Activated CD8-positive, alpha-beta memory T cell treated with anti-CD3 and anti-CD28 coated beads, Interleukin-2, amount 50 U/mL, for 1 hour (primary cell): ENCODE data around the gene JCHAIN.
"Not testable (repeated sequence)": the region's sequence is repeated elsewhere in the genome, so short reads cannot be mapped to it uniquely, and the experiment has no call there.

Experiments
- DNase-seq: peaks from one replicate; pipeline ENCODE4 v3.0.0-alpha.2; 2020; ENCODE audit errors: extremely low read depth

The JCHAIN gene

GRCh38 chr4:70666369-70666768 lies at the start of gene JCHAIN:
Gene JCHAIN, minus strand, starts transcription at chr4:70666508. Its CDS starts 18 bp downstream, at chr4:70666490.
- DNase-seq, result no peak

- DNase-seq, result no peak
Measured at GRCh38 chr4:70715097-70715496, 48.8 kb upstream of the JCHAIN start.

GRCh38 chr4:70714079-70714887 lies 48.0 kb upstream of the JCHAIN start:
- no peak for DNase-seq

GRCh38 chr4:70713453-70714078 lies 47.3 kb upstream of the JCHAIN start:
- no peak for DNase-seq

GRCh38 chr4:70712604-70713452 lies 46.5 kb upstream of the JCHAIN start:
- no peak for DNase-seq

GRCh38 chr4:70712150-70712549 lies 45.8 kb upstream of the JCHAIN start:
- no peak for DNase-seq

- DNase-seq, result no peak
Measured at GRCh38 chr4:70711599-70711998, 45.3 kb upstream of the JCHAIN start.

GRCh38 chr4:70709611-70710205 lies 43.4 kb upstream of the JCHAIN start:
- DNase-seq, result no peak

- no peak for DNase-seq
Measured at GRCh38 chr4:70706516-70706915, 40.2 kb upstream of the JCHAIN start.

- DNase-seq, result no peak
Measured at GRCh38 chr4:70706044-70706461, 39.7 kb upstream of the JCHAIN start.

GRCh38 chr4:70705183-70706043 lies 39.1 kb upstream of the JCHAIN start:
- DNase-seq, result peak; percentile 40

- DNase-seq, result no peak
Measured at GRCh38 chr4:70704931-70705182, 38.5 kb upstream of the JCHAIN start.

GRCh38 chr4:70704215-70704930 lies 38.1 kb upstream of the JCHAIN start:
- DNase-seq, result no peak

GRCh38 chr4:70703619-70704214 lies 37.4 kb upstream of the JCHAIN start:
- no peak for DNase-seq

- DNase-seq, result not testable (repeated sequence)
Measured at GRCh38 chr4:70702592-70702991, 36.3 kb upstream of the JCHAIN start.

- DNase-seq, result no peak
Measured at GRCh38 chr4:70701271-70701670, 35.0 kb upstream of the JCHAIN start.

- no peak for DNase-seq
Measured at GRCh38 chr4:70700712-70701111, 34.4 kb upstream of the JCHAIN start.

- not testable (repeated sequence) for DNase-seq
Measured at GRCh38 chr4:70698435-70698834, 32.1 kb upstream of the JCHAIN start.

GRCh38 chr4:70694633-70695032 lies 28.3 kb upstream of the JCHAIN start:
- DNase-seq, result not testable (repeated sequence)

GRCh38 chr4:70691661-70692060 lies 25.4 kb upstream of the JCHAIN start:
- DNase-seq, result no peak
